K562 (cell line): ENCODE results near the gene NPR2. TPM values are rescaled to one million over a fixed set of nuclear protein-coding genes. Genes with fewer than 3 reads are reported as not detected.

Experiments used
- ATAC-seq: fragments of 200-7000 bp; cut with Tn5 transposase; 3 replicates; pipeline ENCODE4 v1.9.1; 2020; ENCODE audit warnings: moderate library complexity
- BruUV-seq: library from RNA; stranded (reverse); fragments of 400-500 nt; replicated peaks from 2 replicates; lab custom pipeline; 2021; lab: Mats Ljungman, UMichigan
- CTCF ChIA-PET: fragments of 300-600 bp; formaldehyde crosslinking; extraction: SDS; loops from one replicate; lab custom pipeline; 2021; ENCODE audit warnings: low intra/inter-chr PET ratio; lab: Yijun Ruan, JAX
- POLR2A ChIA-PET: fragments of 300-600, 350-650 bp; sonication (Branson Sonifier 250); formaldehyde crosslinking; extraction: SDS; loops from one replicate; lab custom pipeline; 2021; ENCODE audit warnings: antibody characterized with exemption, inconsistent platforms; lab: Yijun Ruan, JAX
- DNase-seq, 4 experiments: peaks; one replicate each; pipeline versions ENCODE4 v3.0.0 to v3.0.0-alpha.2; 2011 to 2018; ENCODE audit warnings: low spot score in 3 of 4, mixed read lengths in 3 of 4; ENCODE audit errors: extremely low read depth in 1 of 4
- FAIRE-seq: peaks from 2 replicates; lab custom pipeline; 2011; peaks lifted over from hg19 to GRCh38; lab: Jason Lieb, UNC
- H2AFZ ChIP-seq: 2 replicates; pipeline ENCODE4 v1.6.0; 2011; ENCODE audit warnings: low read depth, low read length, control low read depth, inconsistent platforms
- H3K27ac ChIP-seq: fragments of 200-600 bp; 3 replicates; pipeline ENCODE4 v1.8.0; 2011; ENCODE audit warnings: low read depth, mild to moderate bottlenecking, control low read depth, inconsistent platforms, low read length, moderate library complexity, mixed read lengths; ENCODE audit errors: extremely low read depth
- H3K27me3 ChIP-seq, 2 experiments: fragments of 300-600 bp in 1 of 2; 2 replicates in 1 of 2; 3 replicates in 1 of 2; pipeline versions ENCODE4 v1.6.0 to v1.8.0; 2011; ENCODE audit warnings: inconsistent platforms in 2 of 2, low read length in 2 of 2, mild to moderate bottlenecking in 1 of 2, mixed read lengths in 1 of 2, moderate library complexity in 1 of 2; ENCODE audit not compliant: control insufficient read depth in 2 of 2, insufficient read depth in 2 of 2
- H3K36me3 ChIP-seq: fragments of 300-600 bp; 3 replicates; pipeline ENCODE4 v1.8.0; 2011; ENCODE audit warnings: mild to moderate bottlenecking, low read length, inconsistent platforms; ENCODE audit not compliant: control insufficient read depth, insufficient read depth
- H3K4me1 ChIP-seq, 2 experiments: fragments of 200-600 bp in 1 of 2; replicated peaks in 1 of 2; 2 replicates in 1 of 2; 3 replicates in 1 of 2; pipeline versions ENCODE4 v1.5.1 to v1.8.0; 2011; ENCODE audit warnings: inconsistent platforms in 2 of 2, low read length in 2 of 2, mild to moderate bottlenecking in 1 of 2, mixed read lengths in 1 of 2, moderate library complexity in 1 of 2; ENCODE audit not compliant: control insufficient read depth in 2 of 2, insufficient read depth in 2 of 2
- H3K4me2 ChIP-seq: 2 replicates; pipeline ENCODE4 v1.6.1; 2011; ENCODE audit warnings: low read length, control low read depth, inconsistent platforms, mixed read lengths; ENCODE audit not compliant: insufficient read depth
- H3K4me3 ChIP-seq: fragments of 200-600 bp; sonication (generic), shearing (Covaris generic); 2 replicates; pipeline ENCODE4 v1.5.1; 2016; ENCODE audit warnings: control low read depth, inconsistent platforms
- H3K79me2 ChIP-seq: fragments of 200-600 bp; 3 replicates; pipeline ENCODE4 v1.8.0; 2011; ENCODE audit warnings: low read length, inconsistent platforms; ENCODE audit not compliant: control insufficient read depth, insufficient read depth
- H3K9ac ChIP-seq, 2 experiments: 2 replicates each; pipeline versions ENCODE4 v1.6.0 to v1.6.1; 2011; ENCODE audit warnings: low read depth in 2 of 2, low read length in 2 of 2, control low read depth in 1 of 2, inconsistent platforms in 1 of 2, mild to moderate bottlenecking in 1 of 2, mixed read lengths in 1 of 2; ENCODE audit not compliant: insufficient read depth in 1 of 2
- H3K9me1 ChIP-seq: one replicate; pipeline ENCODE4 v1.6.0; 2011; ENCODE audit warnings: inconsistent platforms, mild to moderate bottlenecking, low read length, moderate library complexity; ENCODE audit not compliant: control insufficient read depth, insufficient read depth
- H3K9me3 ChIP-seq: replicated peaks from 2 replicates; pipeline ENCODE4 v1.5.1; 2011; ENCODE audit warnings: low read depth, low read length, inconsistent platforms; ENCODE audit not compliant: control insufficient read depth, insufficient read depth
- H4K20me1 ChIP-seq: replicated peaks from 2 replicates; pipeline ENCODE4 v1.6.1; 2011; ENCODE audit warnings: low read length, inconsistent platforms, mixed read lengths; ENCODE audit not compliant: control insufficient read depth, insufficient read depth
- ARNT ChIP-seq, 2 experiments: fragments of 450-650 bp; IDR thresholded peaks; 2 replicates each; pipeline ENCODE4 v1.6.1; 2016; ENCODE audit warnings: mild to moderate bottlenecking in 1 of 2
- BDP1 ChIP-seq: IDR thresholded peaks from 3 replicates; pipeline ENCODE4 v1.6.1; 2011; ENCODE audit not compliant: insufficient read length, insufficient read depth
- CHD1 ChIP-seq: fragments of 200-600 bp; sonication (generic); IDR thresholded peaks from one replicate; pipeline ENCODE4 v1.6.1; 2012; ENCODE audit warnings: mild to moderate bottlenecking, moderate library complexity, low read length, inconsistent platforms
- CSDE1 ChIP-seq, 2 experiments: fragments of 450-650 bp; IDR thresholded peaks; 2 replicates each; pipeline ENCODE4 v1.6.1; 2016; ENCODE audit warnings: mild to moderate bottlenecking in 1 of 2
- EP400 ChIP-seq: fragments of 450-650 bp; IDR thresholded peaks from 2 replicates; pipeline ENCODE4 v1.6.1; 2017; ENCODE audit warnings: antibody characterized with exemption, mild to moderate bottlenecking, moderate library complexity
- KAT8 ChIP-seq: fragments of 450-650 bp; IDR thresholded peaks from 2 replicates; pipeline ENCODE4 v1.6.1; 2016; ENCODE audit warnings: low read depth, mild to moderate bottlenecking
- NR2C2 ChIP-seq, 2 experiments: fragments of 200-800 bp in 1 of 2; sonication (Bioruptor generic) in 1 of 2; sonication (generic) in 1 of 2; formaldehyde crosslinking in 1 of 2; IDR thresholded peaks; 2 replicates each; pipeline versions ENCODE4 v1.6.1 to v1.8.0; 2016 to 2022; ENCODE audit warnings: mild to moderate bottlenecking in 1 of 2, missing compliant biosample characterization in 1 of 2, missing genetic modification characterization in 1 of 2, missing genetic modification reagents in 1 of 2
- PURB ChIP-seq: sonication (generic); formaldehyde crosslinking; IDR thresholded peaks from 2 replicates; pipeline ENCODE4 v1.9.0; 2021; ENCODE audit warnings: low read depth, mild to moderate bottlenecking, missing genetic modification reagents
- RCOR1 ChIP-seq, 2 experiments: IDR thresholded peaks; 2 replicates each; pipeline ENCODE4 v1.6.1; 2012; ENCODE audit warnings: low read depth in 2 of 2, low read length in 2 of 2, borderline replicate concordance in 1 of 2, improper control_type of control experiment in 1 of 2
- RFX5 ChIP-seq: IDR thresholded peaks from 2 replicates; pipeline ENCODE4 v1.6.1; 2011; ENCODE audit warnings: low read depth, mild to moderate bottlenecking, improper control_type of control experiment, low read length
- SP1 ChIP-seq: sonication (generic); formaldehyde crosslinking; IDR thresholded peaks from 2 replicates; pipeline ENCODE4 v1.8.1; 2022; ENCODE audit warnings: mild to moderate bottlenecking, missing genetic modification reagents
- YBX1 ChIP-seq: fragments of 450-650 bp; IDR thresholded peaks from 2 replicates; pipeline ENCODE4 v1.7.1; 2016; ENCODE audit warnings: mild to moderate bottlenecking
- ZC3H8 ChIP-seq: fragments of 450-650 bp; IDR thresholded peaks from 2 replicates; pipeline ENCODE4 v1.6.1; 2017
- ZEB2 ChIP-seq: fragments of 450-650 bp; IDR thresholded peaks from 2 replicates; pipeline ENCODE4 v1.6.1; 2016
- ZNF134 ChIP-seq: fragments of 250-450 bp; sonication (Bioruptor Pico); conservative IDR thresholded peaks from 2 replicates; pipeline ENCODE4 v1.4.0; 2020
- ZNF699 ChIP-seq: fragments of 250-450 bp; sonication (Bioruptor Pico); IDR thresholded peaks from 2 replicates; pipeline ENCODE4 v1.8.0; 2021; ENCODE audit warnings: mild to moderate bottlenecking, moderate library complexity; ENCODE audit not compliant: insufficient replicate concordance
- ZNF77 ChIP-seq: fragments of 250-450 bp; sonication (Bioruptor Pico); IDR thresholded peaks from 2 replicates; pipeline ENCODE4 v1.5.0; 2020
- WGBS: fragments of 100-300 bp; shearing (Covaris generic); methylation state at CpG from one replicate; pipeline ENCODE4 v1.1.6; 2016; ENCODE audit warnings: low coverage, mixed read lengths; ENCODE audit not compliant: insufficient coverage; ENCODE audit errors: missing lambda C conversion rate; 5-methylcytosine and 5-hydroxymethylcytosine counted together
- in situ Hi-C: fragments of 300-500 bp; cut with MboI; formaldehyde crosslinking; loops from 4 replicates; pipeline ENCODE4 v1.15.0; 2018; ENCODE audit warnings: inconsistent platforms, mixed read lengths
- intact Hi-C: fragments of 100-400 bp; cut with micrococcal nuclease; formaldehyde crosslinking; loops from 2 replicates; pipeline ENCODE4 v1.14.2; 2022
- polyA plus RNA-seq, 8 experiments: library from polyadenylated mRNA; depleted of rRNA in 4 of 8; stranded (reverse) in 5 of 8; unstranded in 3 of 8; fragments of >200 nt; fragmentation: Nextera tagmentation in 2 of 8; fragmentation: Illumina TruSeq in 1 of 8; extraction: Ambion mirVana in 2 of 8; extraction: Trizol in 1 of 8; gene quantifications; 2 replicates each; pipeline versions ENCODE4 v1.2.1 to v1.2.3, GENCODE V29; 2011 to 2014; ENCODE audit warnings: inconsistent platforms in 1 of 8, missing spikeins in 1 of 8
- total RNA-seq, 7 experiments: library from RNA; depleted of rRNA in 6 of 7; stranded (reverse); fragments of >200 nt in 6 of 7; fragmentation: Illumina TruSeq in 2 of 7; extraction: Trizol in 2 of 7; gene quantifications; 2 replicates each; pipeline versions ENCODE4 v1.2.1 to v1.2.3, GENCODE V29; 2011 to 2021; ENCODE audit warnings: low replicate concordance in 1 of 7
- TF ChIP-seq, protein P1 (sequence below): fragments of 450-650 bp; formaldehyde crosslinking; IDR thresholded peaks from 2 replicates; pipeline ENCODE4 v1.4.0; 2020; ENCODE audit warnings: mild to moderate bottlenecking, mixed read lengths
- TF ChIP-seq, protein P2 (sequence below): IDR thresholded peaks from 2 replicates; pipeline ENCODE4 v1.6.1; 2011; ENCODE audit warnings: borderline replicate concordance, low read depth, mild to moderate bottlenecking, moderate library complexity, low read length; ENCODE audit not compliant: insufficient read depth, poor library complexity, severe bottlenecking

Gene NPR2
- total and polyA plus RNA-seq, 9 of the 15 experiments (the other 6 are each of a cell fraction or from before 2014, with no cell fraction given): 2.4 to 12.9 (median 6.0) TPM

GRCh38 chr9:35749515-35750255 is 41.7 kb upstream of the NPR2 start:
- in situ Hi-C loops (no loop called here), intact Hi-C loops (loop anchor here (2.0 kb wide), 1 partner anchor 17 kb away; the partner anchor contains the start of genes CREB3 and TLN1)
- ATAC-seq: peak; percentile 71
- Histone ChIP-seq H3K4me2 (peak overlapping the region; percentile 93), H3K9me3 (no peaks in the 10 kb centered on the region), H3K9ac (peak overlapping the region; percentile 86 to 93), H3K9me1 (peaks cover 6% of the 10 kb centered on the region), H3K36me3 (peaks cover 45% of the 10 kb centered on the region; the same call in 2 of the 3 replicates), H3K4me1 (peaks cover 8 to 19% of the 10 kb centered on the region in 2 experiments; a peak in 4 of 5 replicates), H2AFZ (peak overlapping the region; percentile 78), H3K79me2 (peaks cover 51% of the 10 kb centered on the region), H3K27ac (peak overlapping the region; percentile 91), H3K27me3 (no peaks in the 10 kb centered on the region), H3K4me3 (peak overlapping the region; percentile 95), H4K20me1 (peaks cover 19% of the 10 kb centered on the region)
- WGBS: 8% methylated on average over 13 of the region's 19 CpGs
- peak in 3 of 4 experiments; percentile 47 to 55 (median 54) for DNase-seq
- ChIA-PET POLR2A (interaction anchor here (0.8 to 3.9 kb wide), 6 partner anchors 9 to 89 kb away, joined by 3 to 17 read pairs (median 4); partner anchors contain the start of genes CREB3 and TLN1), CTCF (no interaction called here)
- BruUV-seq: no TSS peak
- FAIRE-seq: peak; percentile 70
- TF ChIP-seq ZEB2 (0 out of 2 replicates have a peak, but pooled peaks have one; percentile 36), ZNF77 (CRISPR knock-in tag) (no peak), CHD1 (peak; percentile 57), RCOR1 (IDR thresholded peaks at IDR 0.05; ENCODE audit: borderline replicate concordance in 1 of 2, low read depth in 2 of 2, low read length in 2 of 2) (0 out of 4 replicates have a peak, but pooled peaks of 1 of the 2 experiments have one; percentile 11), KAT8 (no peak), CSDE1 (IDR thresholded peaks at IDR 0.05) (no peak), BDP1 (no peak), SP1 (CRISPR knock-in tag) (no peak), EP400 (no peak), NR2C2 (CRISPR knock-in tag; IDR thresholded peaks at IDR 0.05) (no peak), NR2C2 (tag; IDR thresholded peaks at IDR 0.05) (peak; percentile 76; the same call in 1 of the 2 replicates), RFX5 (no peak), ZNF134 (CRISPR knock-in tag) (no peak), ZC3H8 (no peak), YBX1 (no peak), ARNT (IDR thresholded peaks at IDR 0.05) (no peak), ZNF699 (CRISPR knock-in tag) (no peak), PURB (CRISPR knock-in tag) (no peak)
- TF ChIP-seq, protein P1, sequence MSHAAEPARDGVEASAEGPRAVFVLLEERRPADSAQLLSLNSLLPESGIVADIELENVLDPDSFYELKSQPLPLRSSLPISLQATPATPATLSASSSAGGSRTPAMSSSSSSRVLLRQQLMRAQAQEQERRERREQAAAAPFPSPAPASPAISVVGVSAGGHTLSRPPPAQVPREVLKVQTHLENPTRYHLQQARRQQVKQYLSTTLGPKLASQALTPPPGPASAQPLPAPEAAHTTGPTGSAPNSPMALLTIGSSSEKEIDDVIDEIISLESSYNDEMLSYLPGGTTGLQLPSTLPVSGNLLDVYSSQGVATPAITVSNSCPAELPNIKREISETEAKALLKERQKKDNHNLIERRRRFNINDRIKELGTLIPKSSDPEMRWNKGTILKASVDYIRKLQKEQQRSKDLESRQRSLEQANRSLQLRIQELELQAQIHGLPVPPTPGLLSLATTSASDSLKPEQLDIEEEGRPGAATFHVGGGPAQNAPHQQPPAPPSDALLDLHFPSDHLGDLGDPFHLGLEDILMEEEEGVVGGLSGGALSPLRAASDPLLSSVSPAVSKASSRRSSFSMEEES (CRISPR knock-in tag): no peak
- TF ChIP-seq, protein P2, sequence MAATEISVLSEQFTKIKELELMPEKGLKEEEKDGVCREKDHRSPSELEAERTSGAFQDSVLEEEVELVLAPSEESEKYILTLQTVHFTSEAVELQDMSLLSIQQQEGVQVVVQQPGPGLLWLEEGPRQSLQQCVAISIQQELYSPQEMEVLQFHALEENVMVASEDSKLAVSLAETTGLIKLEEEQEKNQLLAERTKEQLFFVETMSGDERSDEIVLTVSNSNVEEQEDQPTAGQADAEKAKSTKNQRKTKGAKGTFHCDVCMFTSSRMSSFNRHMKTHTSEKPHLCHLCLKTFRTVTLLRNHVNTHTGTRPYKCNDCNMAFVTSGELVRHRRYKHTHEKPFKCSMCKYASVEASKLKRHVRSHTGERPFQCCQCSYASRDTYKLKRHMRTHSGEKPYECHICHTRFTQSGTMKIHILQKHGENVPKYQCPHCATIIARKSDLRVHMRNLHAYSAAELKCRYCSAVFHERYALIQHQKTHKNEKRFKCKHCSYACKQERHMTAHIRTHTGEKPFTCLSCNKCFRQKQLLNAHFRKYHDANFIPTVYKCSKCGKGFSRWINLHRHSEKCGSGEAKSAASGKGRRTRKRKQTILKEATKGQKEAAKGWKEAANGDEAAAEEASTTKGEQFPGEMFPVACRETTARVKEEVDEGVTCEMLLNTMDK: no peak
